SK-N-MC (cell line): ENCODE results near the gene PNPO.

ENCODE experiments used
- DNase-seq: peaks from one replicate; pipeline ENCODE4 v3.0.0-alpha.2; 2011; ENCODE audit warnings: low read depth, low spot score
- H3K27ac ChIP-seq: fragments of 200-600 bp; sonication (generic); 2 replicates; pipeline ENCODE4 v1.5.1; 2016; ENCODE audit warnings: mixed run types
- H3K36me3 ChIP-seq: fragments of 200-600 bp; sonication (generic); 2 replicates; pipeline ENCODE4 v1.6.1; 2017; ENCODE audit warnings: antibody characterized with exemption, low read length, mixed read lengths; ENCODE audit not compliant: insufficient read depth
- H3K4me3 ChIP-seq: fragments of 200-600 bp; sonication (generic); 2 replicates; pipeline ENCODE4 v1.5.1; 2016
- H3K9ac ChIP-seq: fragments of 200-600 bp; sonication (generic); 2 replicates; pipeline ENCODE4 v1.8.0; 2017; ENCODE audit warnings: mixed run types, mixed read lengths; ENCODE audit not compliant: insufficient read length
- H3K9me3 ChIP-seq: fragments of 200-600 bp; sonication (generic); 2 replicates; pipeline ENCODE4 v1.6.1; 2017; ENCODE audit warnings: low read depth, mild to moderate bottlenecking, antibody characterized with exemption, low read length, moderate library complexity, mixed read lengths
- EZH2 ChIP-seq: fragments of 200-600 bp; sonication (generic); IDR thresholded peaks from one replicate; pipeline ENCODE4 v1.6.1; 2017; ENCODE audit warnings: antibody characterized with exemption
- FOXP2 ChIP-seq: optimal IDR thresholded peaks from 2 replicates; pipeline ENCODE3; 2011; ENCODE audit warnings: mild to moderate bottlenecking, moderate library complexity; ENCODE audit not compliant: insufficient read depth; ENCODE audit errors: extremely low read length, control extremely low read depth
- POLR2AphosphoS5 ChIP-seq: IDR thresholded peaks from 2 replicates; pipeline ENCODE4 v1.6.1; 2012; ENCODE audit warnings: mild to moderate bottlenecking, low read depth, low read length, borderline replicate concordance

PNPO gene

DNA sequence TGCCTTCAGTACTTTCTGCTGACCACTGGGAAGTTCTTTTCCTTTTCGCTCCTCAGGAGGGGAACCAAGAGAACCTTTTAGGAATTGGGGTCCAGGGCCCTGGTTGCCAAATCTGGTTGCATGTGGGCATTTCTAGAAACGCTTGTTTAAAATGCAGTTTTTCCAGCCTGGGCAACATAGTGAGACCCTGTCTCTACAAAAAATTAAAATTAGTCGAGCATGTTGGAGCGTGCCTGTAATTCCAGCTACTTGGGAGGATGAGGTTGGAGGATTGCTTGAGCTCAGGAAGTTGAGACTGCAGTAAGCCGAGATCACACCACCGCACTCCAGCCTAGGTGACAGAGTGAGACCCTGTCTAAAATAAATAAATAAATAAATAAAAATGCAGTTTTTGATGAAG, 1.2 kb downstream of the PNPO start:
- Histone ChIP-seq H3K9ac (no peak overlapping the region), H3K36me3 (no peaks in the 10 kb centered on the region; the same call in 1 of the 2 replicates), H3K4me3 (peak overlapping the region; percentile 87), H3K9me3 (no peaks in the 10 kb centered on the region), H3K27ac (no peak overlapping the region)
- no peak for DNase-seq
- TF ChIP-seq FOXP2 (no peak), POLR2AphosphoS5 (no peak), EZH2 (no peak)

DNA sequence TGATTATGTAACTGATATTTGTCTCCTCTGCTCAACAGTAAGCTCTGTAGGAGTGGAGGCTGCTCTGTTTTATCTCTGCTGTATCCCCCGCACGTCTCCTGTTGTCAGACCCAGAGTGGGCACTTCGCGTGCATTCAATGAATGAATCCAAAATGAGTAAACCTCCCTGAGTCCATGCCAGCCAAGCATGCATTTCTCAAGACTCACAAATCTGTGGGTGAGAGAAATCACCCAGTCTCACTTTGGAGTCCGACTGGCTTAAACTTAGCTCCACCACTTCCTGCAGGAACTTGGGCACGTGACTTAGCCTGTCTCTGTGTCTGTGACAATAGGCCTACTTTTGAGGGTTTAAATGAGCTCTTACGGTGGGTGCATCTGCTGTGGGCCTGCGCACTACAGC, 3.7 kb downstream of the PNPO start:
- DNase-seq = no peak
- no peak overlapping the region for H3K4me3 ChIP-seq
- H3K9ac ChIP-seq = no peak overlapping the region

DNA sequence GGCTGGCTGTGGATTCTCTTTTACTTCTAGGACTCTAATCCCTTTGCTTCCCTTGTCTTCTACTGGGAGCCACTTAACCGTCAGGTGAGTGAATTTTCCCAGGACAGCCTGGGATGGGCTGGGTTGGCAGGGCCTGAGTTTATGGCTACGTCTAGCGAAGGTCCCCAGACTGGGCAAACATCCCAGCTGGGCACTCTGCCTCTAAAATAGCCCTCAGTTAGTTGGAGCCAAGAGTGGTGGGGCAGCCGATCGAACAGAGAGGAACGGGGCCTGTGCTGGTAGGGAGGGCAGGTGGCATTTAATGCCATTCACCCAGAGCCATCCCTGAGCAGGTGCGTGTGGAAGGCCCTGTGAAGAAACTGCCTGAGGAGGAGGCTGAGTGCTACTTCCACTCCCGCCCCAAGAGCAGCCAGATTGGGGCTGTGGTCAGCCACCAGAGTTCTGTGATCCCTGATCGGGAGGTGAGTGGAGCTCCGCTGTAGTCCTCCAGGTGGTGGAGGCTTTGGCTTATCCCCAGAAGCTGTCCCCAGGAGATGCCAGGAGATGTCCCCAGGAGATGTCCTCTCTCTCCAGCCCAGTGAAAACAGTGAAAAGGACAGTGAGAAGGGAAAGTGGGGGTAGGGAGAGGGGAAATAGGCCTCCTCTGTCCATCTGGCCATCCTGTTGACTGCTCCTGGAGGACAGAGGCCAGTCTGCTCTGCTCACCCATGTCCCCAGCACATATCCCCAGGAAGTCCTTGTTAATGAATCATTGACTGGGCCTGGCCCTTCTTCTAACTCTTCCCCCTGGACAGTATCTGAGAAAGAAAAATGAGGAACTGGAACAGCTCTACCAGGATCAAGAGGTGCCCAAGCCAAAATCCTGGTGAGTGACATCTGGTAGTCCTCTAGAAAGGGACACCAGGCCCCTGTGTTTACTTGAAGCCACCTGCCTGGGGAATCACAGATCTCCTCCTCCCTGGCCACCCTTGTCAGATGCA, 4.4 kb downstream of the PNPO start:
- Histone ChIP-seq H3K36me3 (no peaks in the 10 kb centered on the region; the same call in 1 of the 2 replicates), H3K9ac (no peak overlapping the region), H3K9me3 (no peaks in the 10 kb centered on the region), H3K4me3 (no peak overlapping the region), H3K27ac (no peak overlapping the region)
- TF ChIP-seq FOXP2 (no peak), POLR2AphosphoS5 (no peak), EZH2 (no peak)
- DNase-seq = no peak

More for the DNA sequence above, 3.7 kb downstream of the PNPO start:
- no peak overlapping the region for H3K27ac ChIP-seq
- no peak for TF ChIP-seq EZH2
- no peak for TF ChIP-seq FOXP2
- no peak for TF ChIP-seq POLR2AphosphoS5
- H3K9me3 ChIP-seq = no peaks in the 10 kb centered on the region
- H3K36me3 ChIP-seq = no peaks in the 10 kb centered on the region; the same call in 1 of the 2 replicates

DNA sequence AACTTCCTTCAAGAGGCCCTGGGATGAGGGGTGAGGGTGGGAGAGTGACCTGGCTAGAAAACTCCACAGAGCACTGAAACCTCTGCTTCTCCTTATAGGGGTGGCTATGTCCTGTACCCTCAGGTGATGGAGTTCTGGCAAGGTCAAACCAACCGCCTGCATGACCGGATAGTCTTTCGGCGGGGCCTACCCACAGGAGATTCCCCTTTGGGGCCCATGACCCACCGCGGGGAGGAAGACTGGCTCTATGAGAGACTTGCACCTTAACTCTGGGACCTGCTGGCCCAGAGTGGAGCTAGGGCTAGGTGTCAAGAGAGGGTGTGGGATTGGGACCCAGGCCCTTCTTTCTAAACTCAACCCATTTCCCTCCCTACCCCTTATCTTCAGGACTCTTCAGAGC, 5.1 kb downstream of the PNPO start:
- Histone ChIP-seq H3K9ac (no peak overlapping the region), H3K36me3 (no peaks in the 10 kb centered on the region; the same call in 1 of the 2 replicates), H3K27ac (no peak overlapping the region), H3K4me3 (no peak overlapping the region), H3K9me3 (no peaks in the 10 kb centered on the region)
- TF ChIP-seq FOXP2 = no peak
- no peak for TF ChIP-seq POLR2AphosphoS5
- no peak for TF ChIP-seq EZH2
- no peak for DNase-seq

DNA sequence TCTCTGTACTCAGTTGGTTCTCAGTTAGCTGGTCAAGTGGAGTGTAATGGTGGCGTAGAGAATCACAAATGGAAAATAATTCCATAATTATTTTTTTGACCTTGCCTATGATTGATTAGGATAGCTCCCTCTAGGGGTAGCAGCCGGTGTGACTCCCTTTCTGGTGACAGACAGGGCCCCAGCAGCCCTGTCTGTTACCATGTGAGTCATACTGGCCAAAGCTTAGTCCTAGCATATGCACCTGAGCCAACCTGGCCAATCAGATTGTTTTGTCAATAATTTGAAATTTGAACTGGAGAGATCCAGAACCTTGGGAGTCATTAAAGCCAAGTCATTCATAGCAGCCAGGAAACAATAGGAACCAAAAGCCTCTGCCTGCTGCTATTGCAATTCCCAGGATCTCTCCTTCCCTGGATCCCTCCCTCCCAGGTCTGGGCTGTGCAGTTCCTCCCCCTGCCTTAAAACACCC, 5.6 kb downstream of the PNPO start:
- Histone ChIP-seq H3K27ac (no peak overlapping the region), H3K9me3 (no peaks in the 10 kb centered on the region), H3K4me3 (no peak overlapping the region), H3K36me3 (no peaks in the 10 kb centered on the region; the same call in 1 of the 2 replicates), H3K9ac (no peak overlapping the region)
- DNase-seq = no peak
- no peak for TF ChIP-seq POLR2AphosphoS5
- no peak for TF ChIP-seq FOXP2
- no peak for TF ChIP-seq EZH2

DNA sequence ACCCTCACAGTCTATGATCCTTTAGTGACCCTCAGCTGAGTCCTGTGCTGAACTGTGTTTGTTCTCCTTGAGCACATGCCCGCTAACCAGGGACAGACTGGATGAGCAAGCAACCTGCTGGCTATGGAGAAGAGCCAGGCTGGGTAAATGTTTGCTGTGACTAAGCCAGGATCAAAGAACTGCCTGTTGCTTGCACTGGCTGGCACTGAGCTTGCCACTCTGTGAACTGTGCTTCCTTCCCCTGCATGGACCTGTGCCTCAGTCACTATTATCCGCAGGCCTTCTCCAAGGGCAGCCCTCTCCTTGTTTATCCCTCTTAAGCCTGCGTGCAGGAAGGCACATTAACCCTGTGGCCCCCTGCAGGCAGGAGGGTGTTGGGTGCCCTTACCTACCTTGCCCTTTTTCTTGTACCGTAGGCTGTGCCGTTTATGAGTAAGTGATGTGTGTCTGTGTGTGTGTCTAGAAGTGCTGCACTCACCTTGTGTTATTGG, 7.4 kb downstream of the PNPO start:
- no peak for DNase-seq
- Histone ChIP-seq H3K27ac (no peak overlapping the region), H3K9ac (no peak overlapping the region), H3K36me3 (no peaks in the 10 kb centered on the region; the same call in 1 of the 2 replicates), H3K4me3 (no peak overlapping the region), H3K9me3 (no peaks in the 10 kb centered on the region)
- no peak for TF ChIP-seq POLR2AphosphoS5
- TF ChIP-seq EZH2 = no peak
- TF ChIP-seq FOXP2 = no peak

DNA sequence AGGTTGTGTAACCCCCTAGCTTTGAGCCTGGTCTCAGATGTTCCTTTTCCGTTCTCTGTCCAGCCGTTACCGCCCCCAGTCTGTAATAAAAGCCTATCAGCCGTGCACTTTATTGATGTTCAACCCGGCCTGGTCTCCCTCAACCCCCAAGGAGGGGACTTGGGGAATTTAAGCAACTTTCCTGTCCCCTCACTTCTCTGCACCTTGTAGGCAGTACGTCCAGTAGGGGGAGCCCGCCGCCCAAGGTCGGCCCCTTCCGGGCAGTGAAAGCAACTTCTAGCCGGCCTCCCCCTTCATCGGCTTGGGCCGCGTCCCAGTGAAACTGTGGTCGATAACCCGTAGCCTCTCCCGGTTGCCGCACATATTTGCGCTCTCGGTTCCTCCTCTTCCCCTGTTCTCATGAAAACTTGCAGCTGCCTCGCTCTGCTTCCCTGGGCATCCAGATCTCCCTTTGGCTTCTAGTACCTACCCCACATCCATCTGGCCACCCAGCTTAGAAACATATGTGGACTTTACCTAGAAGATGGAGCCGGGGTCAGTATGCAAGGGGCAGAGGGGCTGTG, 7.9 kb downstream of the PNPO start:
- TF ChIP-seq EZH2 (no peak), FOXP2 (no peak), POLR2AphosphoS5 (no peak)
- no peak overlapping the region for H3K4me3 ChIP-seq
- DNase-seq = no peak
- no peaks in the 10 kb centered on the region for H3K9me3 ChIP-seq
- no peaks in the 10 kb centered on the region; the same call in 1 of the 2 replicates for H3K36me3 ChIP-seq
- no peak overlapping the region for H3K27ac ChIP-seq
- no peak overlapping the region for H3K9ac ChIP-seq

DNA sequence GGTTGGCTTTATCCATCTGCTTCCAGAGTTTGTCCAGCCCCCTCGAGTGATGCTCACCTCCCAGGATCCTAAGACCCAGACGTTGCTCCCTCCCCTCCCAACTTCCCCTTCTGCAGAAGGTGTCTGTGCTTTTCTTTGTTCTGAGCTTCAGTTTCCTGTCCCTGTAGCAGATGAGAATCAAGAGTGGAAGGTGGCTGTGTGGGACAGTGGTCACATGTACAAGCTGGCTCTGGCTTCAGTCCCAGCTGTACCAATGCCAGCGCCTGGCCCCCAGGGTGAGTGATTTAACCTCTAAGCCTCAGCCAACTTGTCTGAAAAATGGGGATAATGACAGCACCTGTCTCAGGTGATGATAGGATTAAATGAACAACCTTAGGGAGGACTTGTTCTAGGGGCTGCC, 8.6 kb downstream of the PNPO start:
- Histone ChIP-seq H3K9ac (no peak overlapping the region), H3K27ac (no peak overlapping the region), H3K9me3 (no peaks in the 10 kb centered on the region), H3K4me3 (no peak overlapping the region), H3K36me3 (no peaks in the 10 kb centered on the region; the same call in 1 of the 2 replicates)
- no peak for TF ChIP-seq POLR2AphosphoS5
- TF ChIP-seq EZH2 = no peak
- TF ChIP-seq FOXP2 = no peak
- DNase-seq = no peak
